ENCODE results near the gene INPP4B.

DNA sequence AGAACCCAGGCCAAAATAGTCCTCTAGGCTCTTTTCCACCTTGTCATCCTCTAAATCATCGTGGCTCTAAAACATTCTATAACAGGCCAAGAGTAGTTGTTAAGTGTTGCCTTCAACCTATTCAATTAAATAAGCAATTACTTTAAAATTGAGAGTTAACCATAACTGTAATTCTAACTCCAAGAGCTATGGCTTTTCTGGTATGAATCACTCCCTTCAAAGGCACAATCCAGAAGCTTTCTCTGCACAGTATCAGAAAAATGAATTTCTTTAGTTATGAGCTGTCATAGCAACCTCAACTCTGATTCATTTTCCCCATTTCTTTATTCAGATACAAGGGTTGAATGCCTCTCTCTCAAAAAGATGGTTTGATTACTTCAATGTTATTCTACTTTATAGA is 21.7 kb downstream of the INPP4B start:
- no peak for TF ChIP-seq EZH2 (IDR thresholded peaks at IDR 0.05; ENCODE audit: low read length, missing control alignments)
- TF ChIP-seq, protein P1, sequence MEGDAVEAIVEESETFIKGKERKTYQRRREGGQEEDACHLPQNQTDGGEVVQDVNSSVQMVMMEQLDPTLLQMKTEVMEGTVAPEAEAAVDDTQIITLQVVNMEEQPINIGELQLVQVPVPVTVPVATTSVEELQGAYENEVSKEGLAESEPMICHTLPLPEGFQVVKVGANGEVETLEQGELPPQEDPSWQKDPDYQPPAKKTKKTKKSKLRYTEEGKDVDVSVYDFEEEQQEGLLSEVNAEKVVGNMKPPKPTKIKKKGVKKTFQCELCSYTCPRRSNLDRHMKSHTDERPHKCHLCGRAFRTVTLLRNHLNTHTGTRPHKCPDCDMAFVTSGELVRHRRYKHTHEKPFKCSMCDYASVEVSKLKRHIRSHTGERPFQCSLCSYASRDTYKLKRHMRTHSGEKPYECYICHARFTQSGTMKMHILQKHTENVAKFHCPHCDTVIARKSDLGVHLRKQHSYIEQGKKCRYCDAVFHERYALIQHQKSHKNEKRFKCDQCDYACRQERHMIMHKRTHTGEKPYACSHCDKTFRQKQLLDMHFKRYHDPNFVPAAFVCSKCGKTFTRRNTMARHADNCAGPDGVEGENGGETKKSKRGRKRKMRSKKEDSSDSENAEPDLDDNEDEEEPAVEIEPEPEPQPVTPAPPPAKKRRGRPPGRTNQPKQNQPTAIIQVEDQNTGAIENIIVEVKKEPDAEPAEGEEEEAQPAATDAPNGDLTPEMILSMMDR (conservative IDR thresholded peaks at IDR 0.05 in 1 of 2, IDR thresholded peaks at IDR 0.05 in 1 of 2; ENCODE audit: low read depth in 1 of 2, low read length in 2 of 2), result no peak

Measured in fibroblast of lung (primary cell).